ENCODE results near the gene AMOTL1. TPM values are rescaled to one million over a fixed set of nuclear protein-coding genes. Genes with fewer than 3 reads are reported as not detected.

The AMOTL1 gene
- total RNA-seq, 1 donor from 2014 or later = 5.9 TPM

GRCh38 chr11:94751218-94751609, 16.9 kb upstream of the AMOTL1 start:
- intact Hi-C loops (cut with micrococcal nuclease) = no loop called here
- Mint-ChIP-seq H3K27ac (no peak overlapping the region), H3K4me1 (no peaks in the 10 kb centered on the region), H3K9me3 (no peaks in the 10 kb centered on the region), H3K36me3 (ENCODE audit: low read depth) (no peaks in the 10 kb centered on the region), H3K27me3 (peaks cover 49% of the 10 kb centered on the region), H3K4me3 (no peak overlapping the region)
- no peak for DNase-seq

DNA sequence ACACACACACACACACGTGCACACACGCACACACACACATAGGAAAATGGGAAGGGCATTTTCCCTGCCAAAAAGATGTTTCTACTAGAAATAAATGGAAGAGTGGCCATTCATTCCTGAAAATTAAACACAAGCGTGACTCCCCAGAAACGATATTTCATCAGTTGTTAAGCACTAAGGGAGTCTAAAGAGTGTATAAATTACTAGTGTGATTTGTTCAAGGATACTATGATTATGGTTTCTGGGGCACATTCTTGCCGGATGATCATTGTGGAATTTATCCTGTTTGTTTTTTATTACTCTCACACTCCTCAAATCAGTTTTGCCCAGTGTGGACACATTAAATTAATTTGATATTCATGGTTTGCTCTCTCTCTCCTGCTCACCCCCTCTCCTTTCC, 16.4 kb upstream of the AMOTL1 start:
- intact Hi-C loops (cut with micrococcal nuclease) = no loop called here
- H3K4me3 Mint-ChIP-seq = no peak overlapping the region
- no peaks in the 10 kb centered on the region for H3K9me3 Mint-ChIP-seq
- H3K36me3 Mint-ChIP-seq (ENCODE audit: low read depth) = no peaks in the 10 kb centered on the region
- no peak overlapping the region for H3K27ac Mint-ChIP-seq
- no peaks in the 10 kb centered on the region for H3K4me1 Mint-ChIP-seq
- DNase-seq = no peak
- H3K27me3 Mint-ChIP-seq = peaks cover 44% of the 10 kb centered on the region

DNA sequence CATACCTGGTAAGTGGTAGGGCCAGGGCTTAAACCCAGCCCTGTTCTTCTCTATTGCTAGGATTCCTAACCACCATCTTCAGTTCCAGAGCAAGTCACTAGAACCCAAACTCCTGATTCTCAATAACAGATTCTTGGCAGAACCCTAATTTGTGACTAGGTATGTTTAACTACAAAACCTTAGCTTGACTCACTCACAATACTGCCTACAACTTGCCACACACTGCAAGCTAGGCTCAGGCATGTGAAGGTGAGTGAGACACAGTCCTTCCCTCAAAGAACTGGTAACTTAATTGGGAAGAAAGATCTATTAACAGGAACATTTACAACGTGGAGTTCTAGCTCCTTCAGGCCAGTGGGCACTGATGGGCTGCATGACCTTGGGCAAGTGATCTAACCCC, 14.5 kb upstream of the AMOTL1 start:
- H3K9me3 Mint-ChIP-seq = no peaks in the 10 kb centered on the region
- no peak overlapping the region for H3K4me3 Mint-ChIP-seq
- no peaks in the 10 kb centered on the region for H3K36me3 Mint-ChIP-seq (ENCODE audit: low read depth)
- DNase-seq = no peak
- H3K4me1 Mint-ChIP-seq = no peaks in the 10 kb centered on the region
- intact Hi-C loops (cut with micrococcal nuclease) = no loop called here
- H3K27me3 Mint-ChIP-seq = peaks cover 38% of the 10 kb centered on the region
- H3K27ac Mint-ChIP-seq = no peak overlapping the region

DNA sequence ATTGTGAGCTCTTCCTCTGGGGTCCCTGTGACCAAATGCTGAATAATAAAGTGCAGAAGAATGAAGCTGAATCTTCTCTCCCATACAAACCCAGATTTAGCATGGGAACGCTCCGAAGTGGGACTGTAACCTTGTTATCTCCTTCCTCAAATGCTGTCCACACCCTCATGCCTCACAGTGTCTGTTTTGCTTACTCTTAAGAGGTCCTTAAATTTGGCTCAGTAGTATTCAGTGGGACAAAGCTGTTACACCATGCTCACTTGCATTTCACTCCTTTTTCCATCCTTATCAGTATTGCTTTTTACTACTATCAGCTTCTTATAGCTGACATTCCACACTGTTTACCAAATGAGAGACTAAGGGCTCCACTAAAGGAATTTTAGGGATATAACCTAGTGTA, 13.8 kb upstream of the AMOTL1 start:
- H3K36me3 Mint-ChIP-seq (ENCODE audit: low read depth) = no peaks in the 10 kb centered on the region
- intact Hi-C loops (cut with micrococcal nuclease) = no loop called here
- no peak overlapping the region for H3K4me3 Mint-ChIP-seq
- no peak for DNase-seq
- H3K27me3 Mint-ChIP-seq = peaks cover 36% of the 10 kb centered on the region
- no peak overlapping the region for H3K27ac Mint-ChIP-seq
- H3K4me1 Mint-ChIP-seq = no peaks in the 10 kb centered on the region
- no peaks in the 10 kb centered on the region for H3K9me3 Mint-ChIP-seq

- no peaks in the 10 kb centered on the region for H3K4me1 Mint-ChIP-seq
- DNase-seq = no peak
- peaks cover 38% of the 10 kb centered on the region for H3K27me3 Mint-ChIP-seq
- no peak overlapping the region for H3K4me3 Mint-ChIP-seq
- intact Hi-C loops (cut with micrococcal nuclease) = no loop called here
- H3K36me3 Mint-ChIP-seq (ENCODE audit: low read depth) = no peaks in the 10 kb centered on the region
- H3K27ac Mint-ChIP-seq = no peak overlapping the region
- H3K9me3 Mint-ChIP-seq = no peaks in the 10 kb centered on the region
Observed at GRCh38 chr11:94754819-94755218, 13.3 kb upstream of the AMOTL1 start.

GRCh38 chr11:94755494-94755893, 12.7 kb upstream of the AMOTL1 start:
- Mint-ChIP-seq H3K27ac (no peak overlapping the region), H3K4me1 (no peaks in the 10 kb centered on the region), H3K36me3 (ENCODE audit: low read depth) (no peaks in the 10 kb centered on the region), H3K9me3 (no peaks in the 10 kb centered on the region), H3K27me3 (peaks cover 38% of the 10 kb centered on the region), H3K4me3 (no peak overlapping the region)
- DNase-seq = no peak
- intact Hi-C loops (cut with micrococcal nuclease) = no loop called here

DNA sequence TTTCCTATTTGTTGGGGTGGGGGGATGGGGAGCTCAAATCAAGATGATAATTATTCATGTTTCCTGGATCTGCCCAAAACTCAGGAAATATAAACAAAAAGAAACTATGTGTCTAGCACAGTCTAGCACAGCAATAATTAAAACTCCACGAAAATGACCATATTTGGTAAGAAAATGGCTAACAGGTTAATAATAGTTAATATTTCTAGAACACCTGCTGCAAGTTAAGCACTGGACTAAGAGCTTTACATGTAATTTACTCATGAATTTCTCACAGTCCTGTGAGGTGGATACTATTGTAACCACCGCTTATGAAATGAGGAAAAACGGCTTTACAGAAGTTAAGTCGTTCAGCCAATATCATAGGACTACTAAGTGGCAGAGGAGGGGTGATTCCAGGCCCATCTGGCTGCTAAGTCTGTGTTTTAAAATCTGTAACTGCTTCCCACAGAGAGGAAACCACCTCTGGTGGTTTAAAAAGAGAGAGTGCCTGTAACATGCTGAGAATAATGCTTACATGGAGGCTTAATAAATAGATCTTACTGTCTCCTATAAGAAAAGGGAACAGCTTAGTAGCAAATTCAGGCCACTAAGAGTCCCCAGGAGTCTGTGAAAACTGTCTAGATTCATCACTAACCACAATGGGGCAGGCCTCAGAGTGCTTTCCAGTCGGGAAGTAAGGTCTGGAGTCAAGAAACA, 11.0 kb upstream of the AMOTL1 start:
- no peak for DNase-seq
- no peaks in the 10 kb centered on the region for H3K4me1 Mint-ChIP-seq
- H3K9me3 Mint-ChIP-seq = no peaks in the 10 kb centered on the region
- intact Hi-C loops (cut with micrococcal nuclease) = no loop called here
- H3K4me3 Mint-ChIP-seq = no peak overlapping the region
- no peak overlapping the region for H3K27ac Mint-ChIP-seq
- H3K27me3 Mint-ChIP-seq = peaks cover 31% of the 10 kb centered on the region
- H3K36me3 Mint-ChIP-seq (ENCODE audit: low read depth) = no peaks in the 10 kb centered on the region

DNA sequence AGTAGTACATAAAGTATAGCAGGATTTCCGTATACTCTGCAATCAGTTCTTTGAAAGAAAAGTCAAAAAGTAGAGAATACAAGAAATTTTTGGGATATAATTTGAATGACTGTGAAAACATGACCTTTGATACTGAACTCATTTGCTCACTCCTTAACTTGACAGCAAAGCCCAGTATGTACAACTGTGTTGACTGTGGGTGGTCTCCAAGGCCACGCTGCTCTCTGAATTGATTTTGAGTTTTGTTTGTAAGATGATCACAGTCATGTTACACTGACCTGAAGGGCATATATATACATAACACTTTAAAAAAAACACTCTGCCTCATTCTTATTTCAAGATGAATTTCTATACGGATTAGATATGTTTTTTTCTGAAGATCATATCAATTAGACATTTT, 9.5 kb upstream of the AMOTL1 start:
- Mint-ChIP-seq H3K9me3 (no peaks in the 10 kb centered on the region), H3K27me3 (peaks cover 29% of the 10 kb centered on the region), H3K4me1 (no peaks in the 10 kb centered on the region), H3K27ac (no peak overlapping the region), H3K36me3 (ENCODE audit: low read depth) (no peaks in the 10 kb centered on the region), H3K4me3 (no peak overlapping the region)
- intact Hi-C loops (cut with micrococcal nuclease) = no loop called here
- DNase-seq = no peak

- no peaks in the 10 kb centered on the region for H3K4me1 Mint-ChIP-seq
- intact Hi-C loops (cut with micrococcal nuclease) = no loop called here
- H3K4me3 Mint-ChIP-seq = no peak overlapping the region
- H3K36me3 Mint-ChIP-seq (ENCODE audit: low read depth) = no peaks in the 10 kb centered on the region
- H3K27ac Mint-ChIP-seq = no peak overlapping the region
- DNase-seq = no peak
- H3K27me3 Mint-ChIP-seq = peaks cover 29% of the 10 kb centered on the region
- H3K9me3 Mint-ChIP-seq = no peaks in the 10 kb centered on the region
Observed at GRCh38 chr11:94759522-94759921, 8.6 kb upstream of the AMOTL1 start.

GRCh38 chr11:94760296-94760695, 7.9 kb upstream of the AMOTL1 start:
- Mint-ChIP-seq H3K27me3 (peaks cover 32% of the 10 kb centered on the region), H3K27ac (no peak overlapping the region), H3K9me3 (no peaks in the 10 kb centered on the region), H3K4me1 (no peaks in the 10 kb centered on the region), H3K4me3 (no peak overlapping the region), H3K36me3 (ENCODE audit: low read depth) (no peaks in the 10 kb centered on the region)
- no peak for DNase-seq
- intact Hi-C loops (cut with micrococcal nuclease) = loop anchor here (10.0 kb wide), 2 partner anchors 135 to 215 kb away; partner anchors contain the start of gene FUT4

DNA sequence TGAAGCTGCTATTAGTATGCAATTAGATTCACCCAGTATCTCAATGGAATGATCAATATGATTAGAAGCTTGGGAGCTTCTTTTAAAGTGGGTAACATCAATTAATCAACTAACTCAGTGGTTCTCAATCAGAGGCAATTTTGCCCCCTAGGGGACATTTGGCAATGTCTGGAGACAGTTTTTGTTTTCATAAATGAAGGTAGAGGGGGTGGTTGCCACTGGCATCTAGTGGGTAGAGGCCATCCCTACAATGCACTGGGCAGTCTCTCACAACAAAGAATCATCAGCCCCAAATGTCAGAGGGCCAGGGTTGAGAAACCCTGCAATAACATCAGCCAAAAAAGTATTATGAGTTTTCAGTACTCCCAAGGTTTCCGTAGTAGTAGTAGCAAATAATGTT, 5.9 kb upstream of the AMOTL1 start:
- Mint-ChIP-seq H3K4me1 (no peaks in the 10 kb centered on the region), H3K9me3 (no peaks in the 10 kb centered on the region), H3K27ac (no peak overlapping the region), H3K4me3 (no peak overlapping the region), H3K36me3 (ENCODE audit: low read depth) (no peaks in the 10 kb centered on the region), H3K27me3 (peaks cover 32% of the 10 kb centered on the region)
- DNase-seq = peak; percentile 59
- intact Hi-C loops (cut with micrococcal nuclease) = loop anchor here (10.0 kb wide), 2 partner anchors 137 to 217 kb away; partner anchors contain the start of gene FUT4

DNA sequence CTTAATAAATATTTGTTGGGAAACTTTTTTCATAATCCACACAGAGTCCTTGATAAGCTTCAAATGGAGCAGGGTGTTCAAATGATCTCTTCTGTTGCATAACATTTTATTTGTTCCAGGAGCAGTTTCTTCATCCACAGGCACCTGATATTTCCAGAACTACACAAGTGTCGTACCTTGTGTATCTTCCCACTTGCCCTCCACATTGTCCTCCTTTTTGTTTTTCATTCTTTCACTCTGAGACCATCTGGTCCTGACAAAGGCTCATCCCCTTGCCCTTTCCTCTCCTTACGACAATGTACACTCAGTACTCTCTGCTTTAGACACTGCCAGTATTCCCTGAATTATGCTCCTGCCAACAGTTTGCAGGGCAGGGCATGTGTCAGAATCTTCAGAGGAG, 5.2 kb upstream of the AMOTL1 start:
- no peaks in the 10 kb centered on the region for H3K36me3 Mint-ChIP-seq (ENCODE audit: low read depth)
- DNase-seq = no peak
- intact Hi-C loops (cut with micrococcal nuclease) = loop anchor here (10.0 kb wide), 2 partner anchors 138 to 218 kb away; partner anchors contain the start of gene FUT4
- H3K4me1 Mint-ChIP-seq = peaks cover 3% of the 10 kb centered on the region
- H3K27ac Mint-ChIP-seq = no peak overlapping the region
- H3K4me3 Mint-ChIP-seq = no peak overlapping the region
- peaks cover 35% of the 10 kb centered on the region for H3K27me3 Mint-ChIP-seq
- no peaks in the 10 kb centered on the region for H3K9me3 Mint-ChIP-seq

- H3K9me3 Mint-ChIP-seq = no peaks in the 10 kb centered on the region
- H3K4me1 Mint-ChIP-seq = peaks cover 9% of the 10 kb centered on the region
- no peak for DNase-seq
- peaks cover 46% of the 10 kb centered on the region for H3K27me3 Mint-ChIP-seq
- intact Hi-C loops (cut with micrococcal nuclease) = loop anchor here (10.0 kb wide), 2 partner anchors 142 to 222 kb away; partner anchors contain the start of gene FUT4
- H3K36me3 Mint-ChIP-seq (ENCODE audit: low read depth) = no peaks in the 10 kb centered on the region
- H3K27ac Mint-ChIP-seq = no peak overlapping the region
- H3K4me3 Mint-ChIP-seq = no peak overlapping the region
Observed at GRCh38 chr11:94766713-94767206, 1.4 kb upstream of the AMOTL1 start.

DNA sequence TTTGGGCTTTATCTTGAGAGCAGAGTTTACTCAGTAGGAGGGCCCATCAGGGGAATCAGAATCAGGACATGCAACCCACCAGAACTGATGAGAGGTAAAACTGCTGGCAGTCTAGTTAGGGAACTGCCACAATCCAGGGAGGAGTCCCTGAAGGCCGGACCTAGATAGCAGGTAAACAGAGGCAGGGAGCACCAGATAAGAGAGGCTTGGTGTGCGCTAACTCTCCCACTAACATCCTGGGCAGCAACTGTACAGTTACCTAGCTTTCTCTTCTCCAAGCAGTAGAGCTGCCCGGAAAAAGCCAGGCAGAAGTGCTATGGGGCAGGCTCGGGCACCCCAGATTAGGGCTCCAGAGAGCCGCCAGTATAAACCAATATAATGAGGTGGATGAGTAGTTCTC, 865 bp upstream of the AMOTL1 start:
- H3K4me3 Mint-ChIP-seq = no peak overlapping the region

More for the DNA sequence above, 865 bp upstream of the AMOTL1 start:
- Mint-ChIP-seq H3K27me3 (peaks cover 47% of the 10 kb centered on the region), H3K27ac (no peak overlapping the region), H3K36me3 (ENCODE audit: low read depth) (no peaks in the 10 kb centered on the region), H3K9me3 (no peaks in the 10 kb centered on the region), H3K4me1 (peaks cover 9% of the 10 kb centered on the region)
- DNase-seq = no peak
- intact Hi-C loops (cut with micrococcal nuclease) = loop anchor here (10.0 kb wide), 2 partner anchors 142 to 222 kb away; partner anchors contain the start of gene FUT4
